Endothelial cell (in vitro differentiated cells): ENCODE data around the gene MFAP4. TPM values are rescaled to one million over a fixed set of nuclear protein-coding genes. Genes with fewer than 3 reads are reported as not detected.

Source experiments
- DNase-seq: peaks from one replicate; pipeline ENCODE4 v3.0.0; 2021; ENCODE audit warnings: low spot score
- H3K27ac Mint-ChIP-seq: one replicate; pipeline ENCODE4 v1.8.0; 2021; ENCODE audit warnings: mixed read lengths, inconsistent platforms; ENCODE audit not compliant: unreplicated experiment
- H3K27me3 Mint-ChIP-seq: one replicate; pipeline ENCODE4 v1.8.0; 2021; ENCODE audit warnings: mild to moderate bottlenecking, moderate library complexity, mixed read lengths, inconsistent platforms; ENCODE audit not compliant: unreplicated experiment
- H3K36me3 Mint-ChIP-seq: one replicate; pipeline ENCODE4 v1.8.0; 2021; ENCODE audit warnings: mild to moderate bottlenecking, low read depth, mixed read lengths, inconsistent platforms; ENCODE audit not compliant: unreplicated experiment
- H3K4me1 Mint-ChIP-seq: one replicate; pipeline ENCODE4 v1.8.0; 2021; ENCODE audit warnings: mild to moderate bottlenecking, mixed read lengths, inconsistent platforms; ENCODE audit not compliant: unreplicated experiment
- H3K4me3 Mint-ChIP-seq: one replicate; pipeline ENCODE4 v1.8.0; 2021; ENCODE audit warnings: mild to moderate bottlenecking, mixed read lengths, inconsistent platforms; ENCODE audit not compliant: unreplicated experiment
- H3K9me3 Mint-ChIP-seq: one replicate; pipeline ENCODE4 v1.8.0; 2021; ENCODE audit warnings: mixed read lengths, inconsistent platforms; ENCODE audit not compliant: unreplicated experiment
- total RNA-seq: library from RNA; stranded (reverse); fragmentation: NEBNext Ultra II Directional; extraction: Animal tissue kit (Norgen Biotek cat#: 25700); gene quantifications from one replicate; pipeline ENCODE4 v1.2.1, GENCODE V29; 2021; ENCODE audit not compliant: unreplicated experiment
- TF ChIP-seq, protein P1 (sequence below): fragments of 200-600 bp; sonication (generic); IDR thresholded peaks from one replicate; pipeline ENCODE4 v1.5.0; 2021; ENCODE audit warnings: antibody characterized with exemption; ENCODE audit not compliant: unreplicated experiment

MFAP4 gene
- total RNA-seq, 1 donor from 2014 or later, result 0.67 TPM

DNA sequence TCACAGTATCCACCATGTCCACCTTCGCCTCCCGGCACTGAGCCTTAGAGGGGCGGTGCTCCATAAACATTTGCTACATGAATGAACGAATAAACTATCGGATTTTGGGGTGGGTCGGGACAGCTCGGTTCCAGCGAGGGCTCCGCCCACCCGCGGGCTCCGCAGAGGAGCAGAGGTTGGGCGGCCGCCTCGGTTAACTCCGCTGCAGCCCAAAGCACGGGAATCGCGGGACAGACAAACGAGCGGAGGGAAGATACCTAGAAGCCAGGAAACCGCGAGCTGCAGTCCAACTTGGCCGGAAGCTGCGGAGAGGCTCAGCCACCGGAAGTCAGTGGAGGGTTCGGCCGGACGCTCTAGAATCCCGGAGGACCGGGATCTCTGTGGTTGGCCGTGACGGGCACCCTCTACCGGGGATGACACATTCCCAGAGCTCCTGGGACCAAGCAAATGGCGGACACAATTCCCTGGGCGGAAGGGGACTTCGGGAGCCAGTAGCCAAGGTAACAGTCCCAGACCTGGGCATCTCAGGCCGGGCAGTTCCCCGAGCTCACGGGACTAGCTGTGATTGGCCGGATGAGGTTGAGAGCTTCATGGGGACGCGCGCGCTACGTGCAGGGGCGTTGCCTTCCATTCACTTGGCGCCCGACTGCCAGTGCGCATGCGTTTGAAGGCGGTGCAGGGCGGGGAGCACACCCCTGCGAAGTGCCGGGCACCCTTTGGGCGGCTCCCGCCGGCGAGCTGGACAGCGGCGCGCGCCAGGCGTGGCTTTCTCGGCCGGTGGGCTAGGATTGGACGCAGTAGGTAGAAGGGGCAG lies 9.2 kb downstream of the MFAP4 start:
- Mint-ChIP-seq H3K27ac (peak overlapping the region; percentile 98), H3K36me3 (peaks cover 13% of the 10 kb centered on the region), H3K27me3 (peaks cover 7% of the 10 kb centered on the region), H3K9me3 (no peaks in the 10 kb centered on the region), H3K4me3 (peak overlapping the region; percentile 99), H3K4me1 (peaks cover 14% of the 10 kb centered on the region)
- TF ChIP-seq, protein P1, sequence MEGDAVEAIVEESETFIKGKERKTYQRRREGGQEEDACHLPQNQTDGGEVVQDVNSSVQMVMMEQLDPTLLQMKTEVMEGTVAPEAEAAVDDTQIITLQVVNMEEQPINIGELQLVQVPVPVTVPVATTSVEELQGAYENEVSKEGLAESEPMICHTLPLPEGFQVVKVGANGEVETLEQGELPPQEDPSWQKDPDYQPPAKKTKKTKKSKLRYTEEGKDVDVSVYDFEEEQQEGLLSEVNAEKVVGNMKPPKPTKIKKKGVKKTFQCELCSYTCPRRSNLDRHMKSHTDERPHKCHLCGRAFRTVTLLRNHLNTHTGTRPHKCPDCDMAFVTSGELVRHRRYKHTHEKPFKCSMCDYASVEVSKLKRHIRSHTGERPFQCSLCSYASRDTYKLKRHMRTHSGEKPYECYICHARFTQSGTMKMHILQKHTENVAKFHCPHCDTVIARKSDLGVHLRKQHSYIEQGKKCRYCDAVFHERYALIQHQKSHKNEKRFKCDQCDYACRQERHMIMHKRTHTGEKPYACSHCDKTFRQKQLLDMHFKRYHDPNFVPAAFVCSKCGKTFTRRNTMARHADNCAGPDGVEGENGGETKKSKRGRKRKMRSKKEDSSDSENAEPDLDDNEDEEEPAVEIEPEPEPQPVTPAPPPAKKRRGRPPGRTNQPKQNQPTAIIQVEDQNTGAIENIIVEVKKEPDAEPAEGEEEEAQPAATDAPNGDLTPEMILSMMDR, result no peak
- peak; percentile 98 for DNase-seq

DNA sequence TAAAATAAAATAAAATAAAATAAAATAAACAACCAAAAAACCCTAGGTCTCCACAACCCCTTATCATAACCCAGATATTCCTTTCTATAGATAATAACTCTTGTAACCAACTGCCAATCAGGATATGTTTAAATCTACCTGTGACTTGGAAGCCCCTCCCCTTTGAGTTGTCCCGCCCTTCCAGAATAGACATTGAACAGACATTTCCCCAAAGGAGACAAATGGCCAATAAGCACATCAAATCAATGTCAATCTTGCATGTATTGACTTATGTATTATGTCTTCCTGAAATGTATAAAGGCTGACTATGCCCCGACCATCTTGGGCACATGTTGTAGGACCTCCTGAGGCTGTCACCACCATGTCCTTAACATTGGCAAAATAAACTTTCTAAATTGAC lies 10.2 kb downstream of the MFAP4 start:
- TF ChIP-seq, protein P1, result no peak
- H3K9me3 Mint-ChIP-seq, result no peaks in the 10 kb centered on the region
- peaks cover 7% of the 10 kb centered on the region for H3K27me3 Mint-ChIP-seq
- peak overlapping the region; percentile 99 for H3K4me3 Mint-ChIP-seq
- peak overlapping the region; percentile 98 for H3K27ac Mint-ChIP-seq
- peaks cover 13% of the 10 kb centered on the region for H3K36me3 Mint-ChIP-seq
- H3K4me1 Mint-ChIP-seq, result peaks cover 19% of the 10 kb centered on the region
- DNase-seq, result no peak

DNA sequence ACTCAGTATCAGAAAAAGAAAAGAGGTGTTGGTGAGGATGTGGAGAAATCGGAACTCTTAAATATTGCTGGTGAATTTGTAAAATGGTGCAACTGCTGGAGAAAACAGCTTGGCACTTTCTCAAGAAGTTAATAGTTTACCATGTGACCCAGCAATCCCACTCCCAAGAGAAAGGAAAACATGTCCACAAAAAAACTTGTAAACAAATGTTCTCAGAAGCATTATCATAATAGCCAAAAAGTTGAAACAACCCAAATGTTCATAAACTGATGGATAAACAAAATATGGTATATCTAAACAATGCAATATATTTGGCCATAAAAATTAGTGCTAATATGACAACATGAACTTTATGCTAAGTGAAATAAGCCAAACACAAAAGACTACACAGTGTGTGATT lies 11.3 kb downstream of the MFAP4 start:
- peaks cover 9% of the 10 kb centered on the region for H3K27me3 Mint-ChIP-seq
- peak overlapping the region; percentile 69 for H3K4me3 Mint-ChIP-seq
- TF ChIP-seq, protein P1, result no peak
- H3K36me3 Mint-ChIP-seq, result peaks cover 12% of the 10 kb centered on the region
- H3K27ac Mint-ChIP-seq, result no peak overlapping the region
- DNase-seq, result no peak
- H3K9me3 Mint-ChIP-seq, result no peaks in the 10 kb centered on the region
- peaks cover 19% of the 10 kb centered on the region for H3K4me1 Mint-ChIP-seq

DNA sequence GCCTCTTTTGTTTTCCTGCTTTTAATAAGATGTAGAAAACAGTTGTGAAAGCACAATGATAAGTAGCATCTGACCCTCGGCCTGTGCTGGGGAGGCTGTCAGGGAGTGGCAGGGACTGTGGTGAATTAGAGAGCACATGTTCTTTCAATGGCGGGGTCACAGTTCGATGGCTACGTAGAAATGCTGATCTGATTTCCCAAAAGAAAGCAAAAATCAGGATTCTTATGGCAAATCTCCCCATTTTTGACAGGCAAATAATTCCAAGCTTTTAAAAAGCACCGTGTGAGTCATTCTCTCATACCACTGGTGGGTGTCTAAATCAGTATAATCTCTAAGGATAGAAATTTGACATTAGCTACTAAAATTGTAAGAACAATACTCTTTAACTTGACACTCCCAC lies 12.9 kb downstream of the MFAP4 start:
- no peak for DNase-seq
- Mint-ChIP-seq H3K27me3 (peaks cover 3% of the 10 kb centered on the region), H3K36me3 (peaks cover 5% of the 10 kb centered on the region), H3K27ac (no peak overlapping the region), H3K4me3 (no peak overlapping the region), H3K9me3 (no peaks in the 10 kb centered on the region), H3K4me1 (peaks cover 17% of the 10 kb centered on the region)
- TF ChIP-seq, protein P1, result no peak

DNA sequence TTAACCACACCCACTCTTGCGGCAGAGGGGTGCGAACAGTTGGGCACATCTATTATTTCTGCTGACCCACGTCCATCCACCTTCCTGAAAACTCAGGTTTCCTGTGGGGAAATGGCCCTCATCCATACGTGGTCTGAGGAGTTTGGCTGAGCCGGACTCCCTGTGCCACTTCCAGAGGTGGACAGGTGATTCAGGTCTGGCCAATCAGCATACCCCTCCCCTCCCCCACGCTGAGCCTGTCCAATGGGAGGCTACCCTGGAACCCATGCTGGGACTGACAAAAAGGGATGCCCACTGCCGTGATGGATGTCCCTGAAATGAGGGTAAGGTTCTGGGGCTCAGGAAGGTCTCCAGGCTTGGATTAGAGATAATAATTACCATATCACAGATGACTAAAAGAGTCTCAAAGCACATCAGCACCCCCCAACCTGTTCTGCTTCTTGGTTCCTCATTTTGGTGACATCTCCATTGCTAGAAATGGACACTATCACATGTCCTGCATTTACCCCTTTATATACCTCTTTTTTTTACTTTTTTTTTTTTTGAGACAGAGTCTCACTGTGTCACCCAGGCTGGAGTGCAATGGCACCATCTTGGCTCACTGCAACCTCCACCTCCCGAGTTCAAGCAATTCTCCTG lies 14.0 kb downstream of the MFAP4 start:
- Mint-ChIP-seq H3K27me3 (peaks cover 6% of the 10 kb centered on the region), H3K36me3 (peaks cover 5% of the 10 kb centered on the region), H3K4me1 (peaks cover 15% of the 10 kb centered on the region), H3K9me3 (no peaks in the 10 kb centered on the region), H3K4me3 (no peak overlapping the region), H3K27ac (no peak overlapping the region)
- TF ChIP-seq, protein P1, result no peak
- DNase-seq, result no peak
